ENCODE measurements around the gene MMGT1. TPM values are rescaled to one million over a fixed set of nuclear protein-coding genes. Genes with fewer than 3 reads are reported as not detected.
"Not testable (repeated sequence)": the region's sequence is repeated elsewhere in the genome, so short reads cannot be mapped to it uniquely, and the experiment has no call there.

The MMGT1 gene
- total RNA-seq, 2 donors from 2014 or later, result 23.9 to 26.9 TPM

GRCh38 chrX:135931644-135932487, 41.9 kb downstream of the MMGT1 start:
- peak; percentile 50 for DNase-seq
- H3K27me3 ChIP-seq, result peaks cover 2% of the 10 kb centered on the region
- H3K27ac ChIP-seq, result no peak overlapping the region
- no peaks in the 10 kb centered on the region for H3K9me3 ChIP-seq
- no peak overlapping the region for H3K4me3 ChIP-seq
- H3K9ac ChIP-seq (ENCODE audit: low read depth in 2 of 2, low read length in 2 of 2), result no peak overlapping the region
- TF ChIP-seq, protein P1, sequence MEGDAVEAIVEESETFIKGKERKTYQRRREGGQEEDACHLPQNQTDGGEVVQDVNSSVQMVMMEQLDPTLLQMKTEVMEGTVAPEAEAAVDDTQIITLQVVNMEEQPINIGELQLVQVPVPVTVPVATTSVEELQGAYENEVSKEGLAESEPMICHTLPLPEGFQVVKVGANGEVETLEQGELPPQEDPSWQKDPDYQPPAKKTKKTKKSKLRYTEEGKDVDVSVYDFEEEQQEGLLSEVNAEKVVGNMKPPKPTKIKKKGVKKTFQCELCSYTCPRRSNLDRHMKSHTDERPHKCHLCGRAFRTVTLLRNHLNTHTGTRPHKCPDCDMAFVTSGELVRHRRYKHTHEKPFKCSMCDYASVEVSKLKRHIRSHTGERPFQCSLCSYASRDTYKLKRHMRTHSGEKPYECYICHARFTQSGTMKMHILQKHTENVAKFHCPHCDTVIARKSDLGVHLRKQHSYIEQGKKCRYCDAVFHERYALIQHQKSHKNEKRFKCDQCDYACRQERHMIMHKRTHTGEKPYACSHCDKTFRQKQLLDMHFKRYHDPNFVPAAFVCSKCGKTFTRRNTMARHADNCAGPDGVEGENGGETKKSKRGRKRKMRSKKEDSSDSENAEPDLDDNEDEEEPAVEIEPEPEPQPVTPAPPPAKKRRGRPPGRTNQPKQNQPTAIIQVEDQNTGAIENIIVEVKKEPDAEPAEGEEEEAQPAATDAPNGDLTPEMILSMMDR (IDR thresholded peaks at IDR 0.05), result peak; percentile 69
- H3K36me3 ChIP-seq, result no peaks in the 10 kb centered on the region
- H3K4me1 ChIP-seq, result no peaks in the 10 kb centered on the region
- intact Hi-C loops (cut with DNase I), result no loop called here

DNA sequence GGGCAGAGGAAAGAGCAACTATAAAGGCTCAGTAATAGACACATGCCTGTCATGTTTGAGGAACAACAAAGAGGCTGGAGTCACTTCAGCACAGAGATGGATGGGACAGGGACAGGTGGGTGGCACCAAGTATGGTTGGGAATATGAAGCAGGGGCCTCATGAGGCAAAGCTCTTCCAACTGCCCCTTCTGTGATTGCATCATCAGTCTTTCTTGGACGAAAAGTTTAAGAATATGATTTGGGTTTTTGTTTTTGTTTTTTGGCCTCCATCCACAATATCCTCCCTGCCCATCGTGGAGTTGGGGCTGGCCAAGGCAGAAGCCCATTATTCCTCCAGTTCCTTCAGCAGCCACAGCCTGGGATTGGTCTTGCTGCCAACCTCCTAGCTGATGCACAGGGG, 45.9 kb downstream of the MMGT1 start:
- peaks cover 2% of the 10 kb centered on the region for H3K27me3 ChIP-seq
- no peak overlapping the region for H3K4me3 ChIP-seq
- H3K4me1 ChIP-seq, result no peaks in the 10 kb centered on the region
- DNase-seq, result no peak
- intact Hi-C loops (cut with DNase I), result no loop called here
- TF ChIP-seq, protein P1 (IDR thresholded peaks at IDR 0.05), result no peak
- H3K36me3 ChIP-seq, result no peaks in the 10 kb centered on the region
- no peaks in the 10 kb centered on the region for H3K9me3 ChIP-seq
- no peak overlapping the region for H3K27ac ChIP-seq
- H3K9ac ChIP-seq (ENCODE audit: low read depth in 2 of 2, low read length in 2 of 2), result no peak overlapping the region

GRCh38 chrX:135923353-135923752, 50.4 kb downstream of the MMGT1 start:
- H3K27me3 ChIP-seq, result no peaks in the 10 kb centered on the region
- H3K4me3 ChIP-seq, result no peak overlapping the region
- no peak overlapping the region for H3K27ac ChIP-seq
- H3K4me1 ChIP-seq, result no peaks in the 10 kb centered on the region
- H3K9ac ChIP-seq (ENCODE audit: low read depth in 2 of 2, low read length in 2 of 2), result no peak overlapping the region
- TF ChIP-seq, protein P1 (IDR thresholded peaks at IDR 0.05), result no peak
- H3K36me3 ChIP-seq, result no peaks in the 10 kb centered on the region
- intact Hi-C loops (cut with DNase I), result no loop called here
- no peaks in the 10 kb centered on the region for H3K9me3 ChIP-seq
- no peak for DNase-seq

GRCh38 chrX:135920516-135920915, 53.3 kb downstream of the MMGT1 start:
- DNase-seq; H3K9ac ChIP-seq (ENCODE audit: low read depth in 2 of 2, low read length in 2 of 2); H3K9me3 ChIP-seq; H3K4me1 ChIP-seq; H3K27me3 ChIP-seq; H3K27ac ChIP-seq; H3K4me3 ChIP-seq; H3K36me3 ChIP-seq; intact Hi-C loops (cut with DNase I): not testable (repeated sequence)

GRCh38 chrX:135914404-135914803, 59.4 kb downstream of the MMGT1 start:
- Histone ChIP-seq H3K4me3 (no peak overlapping the region), H3K4me1 (no peaks in the 10 kb centered on the region), H3K9me3 (no peaks in the 10 kb centered on the region), H3K27me3 (no peaks in the 10 kb centered on the region), H3K36me3 (no peaks in the 10 kb centered on the region), H3K9ac (ENCODE audit: low read depth in 2 of 2, low read length in 2 of 2) (no peak overlapping the region), H3K27ac (no peak overlapping the region)
- no peak for DNase-seq
- TF ChIP-seq, protein P1 (IDR thresholded peaks at IDR 0.05), result no peak
- intact Hi-C loops (cut with DNase I), result no loop called here

Other genes with a start within 250 kb of the MMGT1 start
- not detected for gene CT45A3, start 205.8 kb downstream of the MMGT1 start, total RNA-seq
- gene CT45A5, start 188.5 kb downstream of the MMGT1 start, total RNA-seq, result not detected
- gene CT45A6, start 171.2 kb downstream of the MMGT1 start, total RNA-seq, result not detected
- gene CT45A2, start 154.0 kb downstream of the MMGT1 start, total RNA-seq, result not detected
- not detected for gene CT45A7, start 136.7 kb downstream of the MMGT1 start, total RNA-seq
- gene CT45A8, start 119.5 kb downstream of the MMGT1 start, total RNA-seq, result not detected
- not detected for gene CT45A9, start 102.2 kb downstream of the MMGT1 start, total RNA-seq
- under 1 TPM in 1 of 2 donors, not detected in 1; 0.49 TPM for gene CT45A10, start 80.5 kb downstream of the MMGT1 start, total RNA-seq
- gene SAGE1, start 80.3 kb downstream of the MMGT1 start, total RNA-seq, result under 1 TPM in 1 of 2 donors, not detected in 1; 0.07 TPM
- 10 to 100 TPM; 12.7 to 16.6 TPM for gene SLC9A6, start 11.4 kb upstream of the MMGT1 start, total RNA-seq
- 100 to 1,000 TPM in 1 of 2 donors, 10 to 100 TPM in 1; 20.0 to 176 TPM for gene FHL1, start 173.5 kb upstream of the MMGT1 start, total RNA-seq

Data from colonic mucosa (tissue), 4 donors.